Testis (tissue), 2 donors: Measurements from ENCODE around the gene COX7A1.

Experiments
- POLR2A ChIP-seq: fragments of 450-650 bp; IDR thresholded peaks from one replicate; pipeline ENCODE4 v1.6.1; 2017; ENCODE audit warnings: antibody characterized with exemption, mild to moderate bottlenecking, moderate library complexity
- TF ChIP-seq, protein P1 (sequence below), 3 experiments: fragments of 450-650 bp in 2 of 3; fragments of 200-600 bp in 1 of 3; sonication (generic) in 1 of 3; IDR thresholded peaks; one replicate each; pipeline ENCODE4 v1.5.1; 2016 to 2019; ENCODE audit warnings: antibody characterized with exemption in 3 of 3, mild to moderate bottlenecking in 2 of 3, moderate library complexity in 1 of 3

DNA sequence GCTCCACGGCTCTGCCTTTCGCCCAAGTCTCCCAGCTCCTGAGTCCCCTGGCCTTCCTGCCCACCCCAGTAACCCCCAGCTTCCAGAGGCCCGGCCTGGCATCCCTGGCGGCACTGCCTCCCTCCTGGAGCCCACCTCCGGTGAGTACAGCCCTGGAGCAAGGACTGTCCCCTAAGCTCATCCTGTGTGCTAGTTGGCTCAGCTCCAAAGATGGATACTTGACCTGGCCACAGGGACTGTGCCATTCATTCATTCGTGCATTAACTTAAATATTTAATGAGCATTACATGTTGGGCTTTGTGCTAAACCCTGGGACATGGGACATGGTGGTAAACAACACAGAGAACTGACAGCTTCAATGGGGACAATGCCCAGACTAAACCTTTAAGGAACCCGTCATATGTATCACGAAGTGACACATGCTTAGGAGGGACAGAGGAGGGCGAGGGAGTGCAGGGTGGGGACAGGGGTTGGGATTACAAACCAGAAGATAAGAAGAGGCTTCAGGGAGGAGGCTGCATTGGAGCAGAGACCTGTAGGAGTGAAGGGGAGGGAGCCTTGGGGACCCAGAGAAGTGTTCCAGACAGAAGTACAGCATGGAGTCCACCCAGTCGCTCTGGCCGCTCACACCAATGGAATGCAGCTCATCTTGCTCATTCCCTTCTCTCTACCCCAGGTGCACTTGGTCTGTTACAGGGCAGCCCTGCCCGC is 48.2 kb downstream of the COX7A1 start:
- TF ChIP-seq, protein P1, sequence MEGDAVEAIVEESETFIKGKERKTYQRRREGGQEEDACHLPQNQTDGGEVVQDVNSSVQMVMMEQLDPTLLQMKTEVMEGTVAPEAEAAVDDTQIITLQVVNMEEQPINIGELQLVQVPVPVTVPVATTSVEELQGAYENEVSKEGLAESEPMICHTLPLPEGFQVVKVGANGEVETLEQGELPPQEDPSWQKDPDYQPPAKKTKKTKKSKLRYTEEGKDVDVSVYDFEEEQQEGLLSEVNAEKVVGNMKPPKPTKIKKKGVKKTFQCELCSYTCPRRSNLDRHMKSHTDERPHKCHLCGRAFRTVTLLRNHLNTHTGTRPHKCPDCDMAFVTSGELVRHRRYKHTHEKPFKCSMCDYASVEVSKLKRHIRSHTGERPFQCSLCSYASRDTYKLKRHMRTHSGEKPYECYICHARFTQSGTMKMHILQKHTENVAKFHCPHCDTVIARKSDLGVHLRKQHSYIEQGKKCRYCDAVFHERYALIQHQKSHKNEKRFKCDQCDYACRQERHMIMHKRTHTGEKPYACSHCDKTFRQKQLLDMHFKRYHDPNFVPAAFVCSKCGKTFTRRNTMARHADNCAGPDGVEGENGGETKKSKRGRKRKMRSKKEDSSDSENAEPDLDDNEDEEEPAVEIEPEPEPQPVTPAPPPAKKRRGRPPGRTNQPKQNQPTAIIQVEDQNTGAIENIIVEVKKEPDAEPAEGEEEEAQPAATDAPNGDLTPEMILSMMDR (IDR thresholded peaks at IDR 0.05): no peak
- no peak for TF ChIP-seq POLR2A
